Fibroblast of skin of back (primary cell): ENCODE data around the gene GAREM1.

Experiments used
- DNase-seq: peaks from one replicate; pipeline ENCODE4 v3.0.0-alpha.2; 2013

The GAREM1 gene

GRCh38 chr18:32287873-32288272 lies 182.8 kb downstream of the GAREM1 start:
- DNase-seq: no peak

- DNase-seq: no peak
Measured at GRCh38 chr18:32287249-32287648, 183.4 kb downstream of the GAREM1 start.

GRCh38 chr18:32286749-32287148 lies 183.9 kb downstream of the GAREM1 start:
- no peak for DNase-seq

GRCh38 chr18:32284284-32284683 lies 186.4 kb downstream of the GAREM1 start:
- DNase-seq: peak; percentile 22

GRCh38 chr18:32280911-32281310 lies 189.8 kb downstream of the GAREM1 start:
- no peak for DNase-seq

GRCh38 chr18:32280188-32280783 lies 190.4 kb downstream of the GAREM1 start:
- no peak for DNase-seq

GRCh38 chr18:32278177-32278799 lies 192.4 kb downstream of the GAREM1 start:
- DNase-seq: no peak

GRCh38 chr18:32277549-32277948 lies 193.1 kb downstream of the GAREM1 start:
- no peak for DNase-seq

GRCh38 chr18:32276906-32277305 lies 193.8 kb downstream of the GAREM1 start:
- no peak for DNase-seq

GRCh38 chr18:32276256-32276655 lies 194.4 kb downstream of the GAREM1 start:
- DNase-seq: no peak

- DNase-seq: no peak
Measured at GRCh38 chr18:32275221-32275620, 195.5 kb downstream of the GAREM1 start.

- DNase-seq: no peak
Measured at GRCh38 chr18:32274307-32274706, 196.4 kb downstream of the GAREM1 start.

GRCh38 chr18:32271672-32272208 lies 198.9 kb downstream of the GAREM1 start:
- DNase-seq: peak; percentile 36

- no peak for DNase-seq
Measured at GRCh38 chr18:32270341-32270740, 200.3 kb downstream of the GAREM1 start.

GRCh38 chr18:32267463-32267862 lies 203.2 kb downstream of the GAREM1 start:
- DNase-seq: no peak

GRCh38 chr18:32264401-32264800 lies 206.3 kb downstream of the GAREM1 start:
- no peak for DNase-seq

GRCh38 chr18:32262092-32262491 lies 208.6 kb downstream of the GAREM1 start:
- DNase-seq: no peak

- DNase-seq: no peak
Measured at GRCh38 chr18:32261003-32261402, 209.7 kb downstream of the GAREM1 start.

GRCh38 chr18:32259553-32259952 lies 211.1 kb downstream of the GAREM1 start:
- DNase-seq: peak; percentile 14

- no peak for DNase-seq
Measured at GRCh38 chr18:32258558-32259204, 212.0 kb downstream of the GAREM1 start.

- DNase-seq: no peak
Measured at GRCh38 chr18:32258148-32258547, 212.5 kb downstream of the GAREM1 start.

GRCh38 chr18:32257084-32257785 lies 213.4 kb downstream of the GAREM1 start:
- no peak for DNase-seq

GRCh38 chr18:32255570-32255969 lies 215.1 kb downstream of the GAREM1 start:
- no peak for DNase-seq
